Midbrain (tissue), 1 donor: ENCODE results near the gene ALOX12.

Experiments
- DNase-seq: peaks from one replicate; lab custom pipeline; 2025; lab: John Stamatoyannopoulos, UW

Gene ALOX12

DNA sequence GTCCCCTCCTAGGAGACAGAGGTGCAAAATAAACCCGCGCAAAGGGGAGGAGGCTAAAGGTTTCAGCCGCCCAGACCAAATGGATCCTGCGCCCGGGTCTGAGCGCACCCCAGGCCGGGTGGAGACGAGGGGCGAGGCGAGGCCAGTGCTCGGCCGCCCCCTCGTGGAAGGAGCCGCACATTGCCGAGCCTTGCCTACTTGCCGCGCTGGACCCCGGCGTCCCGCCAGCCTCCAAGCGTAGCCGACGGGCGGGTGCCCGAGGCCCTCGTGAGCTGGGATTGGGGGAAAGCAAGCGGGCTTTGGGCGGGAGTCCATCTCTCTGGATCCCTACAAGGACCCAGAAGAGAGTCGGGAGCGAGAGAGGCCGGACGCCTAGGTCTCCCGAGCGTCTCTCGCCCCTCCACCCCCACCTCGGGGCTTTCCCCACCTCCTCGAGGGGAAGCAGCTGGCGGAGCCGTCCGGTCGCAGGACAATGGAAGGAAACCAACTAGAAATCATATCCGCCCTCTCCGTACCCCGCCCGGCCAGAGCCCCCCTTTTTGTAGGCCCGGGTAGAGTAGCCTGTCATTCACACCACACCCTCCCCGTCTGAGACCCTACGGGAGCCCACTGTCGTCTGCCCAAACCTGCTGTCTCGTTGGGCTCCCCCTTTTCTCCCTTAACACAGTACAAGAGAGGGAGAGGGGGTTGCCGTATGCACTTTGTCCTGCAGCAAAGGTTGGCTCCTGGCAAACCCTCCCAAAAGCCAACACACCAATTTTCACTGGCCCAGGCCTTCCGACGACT lies 26.3 kb downstream of the ALOX12 start:
- peak; percentile 69 for DNase-seq

GRCh38 chr17:7022781-7023571 lies 27.1 kb downstream of the ALOX12 start, which contains the start of gene BCL6B:
TSS of gene BCL6B (plus strand) at chr17:7023050. CDS start at chr17:7023672, 622 bp downstream.
- DNase-seq, result no peak

DNA sequence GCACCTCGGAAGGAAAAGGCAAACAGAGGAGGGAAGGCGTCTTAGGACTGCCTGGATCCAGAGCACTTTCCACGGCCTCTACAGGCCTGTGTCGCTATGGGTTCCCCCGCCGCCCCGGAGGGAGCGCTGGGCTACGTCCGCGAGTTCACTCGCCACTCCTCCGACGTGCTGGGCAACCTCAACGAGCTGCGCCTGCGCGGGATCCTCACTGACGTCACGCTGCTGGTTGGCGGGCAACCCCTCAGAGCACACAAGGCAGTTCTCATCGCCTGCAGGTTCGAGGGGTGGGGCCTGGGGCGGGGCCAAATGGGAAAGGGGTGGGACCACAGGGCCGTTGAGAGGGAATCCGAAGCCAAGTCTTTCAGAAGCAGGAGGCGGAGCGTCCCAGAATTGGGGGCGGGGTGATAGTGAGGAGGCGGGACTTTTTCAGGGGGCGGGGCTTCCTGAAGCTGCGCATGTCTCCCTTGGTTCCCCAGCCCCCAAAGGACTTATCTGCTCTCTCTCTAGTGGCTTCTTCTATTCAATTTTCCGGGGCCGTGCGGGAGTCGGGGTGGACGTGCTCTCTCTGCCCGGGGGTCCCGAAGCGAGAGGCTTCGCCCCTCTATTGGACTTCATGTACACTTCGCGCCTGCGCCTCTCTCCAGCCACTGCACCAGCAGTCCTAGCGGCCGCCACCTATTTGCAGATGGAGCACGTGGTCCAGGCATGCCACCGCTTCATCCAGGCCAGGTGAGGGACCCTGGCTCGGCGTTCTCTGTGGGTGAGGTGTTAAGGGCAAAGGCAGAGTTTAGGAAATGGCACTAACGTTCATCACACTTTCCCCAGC lies 27.9 kb downstream of the ALOX12 start:
- DNase-seq, result peak; percentile 45

DNA sequence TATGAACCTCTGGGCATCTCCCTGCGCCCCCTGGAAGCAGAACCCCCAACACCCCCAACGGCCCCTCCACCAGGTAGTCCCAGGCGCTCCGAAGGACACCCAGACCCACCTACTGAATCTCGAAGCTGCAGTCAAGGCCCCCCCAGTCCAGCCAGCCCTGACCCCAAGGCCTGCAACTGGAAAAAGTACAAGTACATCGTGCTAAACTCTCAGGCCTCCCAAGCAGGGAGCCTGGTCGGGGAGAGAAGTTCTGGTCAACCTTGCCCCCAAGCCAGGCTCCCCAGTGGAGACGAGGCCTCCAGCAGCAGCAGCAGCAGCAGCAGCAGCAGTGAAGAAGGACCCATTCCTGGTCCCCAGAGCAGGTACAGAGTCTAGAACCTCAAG lies 28.5 kb downstream of the ALOX12 start:
- DNase-seq, result no peak

GRCh38 chr17:7025245-7025644 lies 29.4 kb downstream of the ALOX12 start:
- no peak for DNase-seq

DNA sequence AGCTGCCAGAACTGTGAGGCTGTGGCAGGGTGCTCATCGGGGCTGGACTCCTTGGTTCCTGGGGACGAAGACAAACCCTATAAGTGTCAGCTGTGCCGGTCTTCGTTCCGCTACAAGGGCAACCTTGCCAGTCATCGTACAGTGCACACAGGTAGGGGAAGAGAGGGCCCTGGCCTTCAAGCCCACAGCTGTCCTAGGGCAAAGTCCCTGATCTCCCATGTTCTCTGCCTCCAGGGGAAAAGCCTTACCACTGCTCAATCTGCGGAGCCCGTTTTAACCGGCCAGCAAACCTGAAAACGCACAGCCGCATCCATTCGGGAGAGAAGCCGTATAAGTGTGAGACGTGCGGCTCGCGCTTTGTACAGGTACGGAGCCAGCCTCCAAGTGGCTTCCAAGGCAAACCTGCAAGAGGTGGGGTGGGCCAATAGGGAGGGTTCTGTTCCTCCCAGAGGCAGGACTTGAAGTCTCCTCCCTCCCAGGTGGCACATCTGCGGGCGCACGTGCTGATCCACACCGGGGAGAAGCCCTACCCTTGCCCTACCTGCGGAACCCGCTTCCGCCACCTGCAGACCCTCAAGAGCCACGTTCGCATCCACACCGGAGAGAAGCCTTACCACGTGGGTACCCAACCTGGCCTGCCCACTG lies 30.7 kb downstream of the ALOX12 start:
- no peak for DNase-seq

- no peak for DNase-seq
These were observed 31.5 kb downstream of the ALOX12 start for GRCh38 chr17:7027335-7027734.

GRCh38 chr17:7029096-7029495 lies 33.2 kb downstream of the ALOX12 start:
- no peak for DNase-seq

GRCh38 chr17:7029659-7030058 lies 33.8 kb downstream of the ALOX12 start:
- no peak for DNase-seq

DNA sequence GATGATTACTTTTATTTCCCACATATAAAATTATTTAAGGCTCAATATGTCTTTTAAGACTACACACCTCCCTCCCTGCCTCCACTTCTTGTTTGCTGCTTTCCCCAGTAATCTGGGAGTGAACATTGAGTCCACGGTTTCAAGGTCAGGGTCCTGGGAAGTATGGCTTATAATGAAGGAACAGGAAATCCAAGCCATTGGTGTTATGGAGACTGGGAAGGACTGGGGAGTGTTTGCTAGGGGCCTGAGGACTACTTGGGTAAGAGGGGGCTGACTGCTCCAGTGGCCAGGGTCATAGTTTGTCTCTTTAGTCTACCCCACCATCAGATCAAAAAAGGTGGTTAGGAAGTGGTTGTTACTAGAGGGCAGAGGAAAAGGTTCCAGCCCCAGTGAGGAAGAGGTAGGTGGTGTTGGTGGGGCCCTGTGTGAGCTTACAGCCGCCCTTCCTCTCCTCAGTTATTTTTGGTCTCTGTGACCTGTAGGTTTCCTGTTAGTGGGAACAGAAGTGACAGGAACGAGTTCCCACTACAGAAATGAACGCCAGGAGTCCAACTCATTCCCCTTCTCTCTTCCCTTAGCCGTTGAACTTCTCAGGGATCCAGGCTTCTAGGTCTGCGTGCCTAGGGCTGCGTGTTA lies 39.2 kb downstream of the ALOX12 start:
- DNase-seq, result no peak

DNA sequence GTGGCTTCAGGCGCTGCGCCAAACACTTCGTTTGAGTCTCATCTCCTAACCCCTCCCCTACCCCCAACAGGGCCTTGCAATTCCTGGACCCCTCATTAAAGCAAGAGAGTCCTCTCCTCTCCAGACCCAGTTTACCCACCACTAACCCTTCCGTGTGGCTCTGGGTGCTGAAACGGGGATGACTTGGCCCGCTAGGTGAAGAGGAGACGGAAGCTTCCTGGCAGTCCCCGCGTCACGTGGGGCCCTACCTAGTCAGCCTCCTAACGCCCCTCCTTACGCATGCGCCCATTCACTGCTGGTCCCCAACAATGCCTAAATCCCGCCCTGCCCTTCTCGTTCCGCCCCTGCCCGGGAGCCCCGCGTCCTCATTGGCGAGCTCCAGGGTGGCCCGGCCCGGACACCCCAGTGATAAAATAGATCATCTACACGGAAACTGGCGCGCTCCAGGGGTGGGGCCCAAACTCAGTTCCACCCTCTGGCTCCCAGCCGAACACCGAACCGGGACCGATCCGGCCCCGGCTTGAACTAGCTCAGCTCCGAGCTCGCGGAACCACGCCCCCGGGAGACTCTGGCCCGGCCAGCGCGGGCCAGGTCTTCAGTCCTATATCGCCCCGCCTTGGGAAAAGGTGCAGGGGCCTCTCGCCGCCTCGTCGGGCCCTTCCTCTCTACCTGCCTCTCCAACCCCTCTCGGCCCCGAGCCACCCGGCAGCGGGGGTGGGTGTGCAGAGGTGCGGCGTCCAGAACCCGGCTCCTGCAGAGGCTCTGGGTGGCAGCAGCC lies 39.9 kb downstream of the ALOX12 start, which contains the start of gene SLC16A13:
SLC16A13 (plus strand) TSS at position 425 of the 778 bp plus-strand sequence. CDS start 368 bp downstream, outside the sequence.
- DNase-seq, result peak; percentile 88

GRCh38 chr17:7038025-7038862 lies 42.4 kb downstream of the ALOX12 start:
- DNase-seq, result no peak

DNA sequence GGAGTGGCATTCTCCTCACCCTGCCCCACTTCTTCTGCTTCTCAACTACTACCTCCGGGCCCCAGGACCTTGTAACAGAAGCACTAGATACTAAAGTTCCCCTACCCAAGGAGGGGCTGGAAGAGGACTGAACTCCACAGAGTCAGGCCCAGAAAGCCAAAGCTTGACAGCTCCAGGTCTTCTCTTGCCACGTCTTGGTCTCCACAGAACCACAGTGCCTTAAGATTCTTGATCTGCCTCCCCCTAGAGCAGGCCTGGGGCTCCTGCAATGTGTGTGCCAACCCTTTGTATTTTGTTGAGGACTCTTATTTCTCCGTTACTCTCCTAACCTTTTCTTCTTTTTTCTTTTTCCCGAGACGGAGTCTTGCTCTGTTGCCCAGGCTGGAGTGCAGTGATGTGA lies 44.0 kb downstream of the ALOX12 start:
- DNase-seq, result no peak

DNA sequence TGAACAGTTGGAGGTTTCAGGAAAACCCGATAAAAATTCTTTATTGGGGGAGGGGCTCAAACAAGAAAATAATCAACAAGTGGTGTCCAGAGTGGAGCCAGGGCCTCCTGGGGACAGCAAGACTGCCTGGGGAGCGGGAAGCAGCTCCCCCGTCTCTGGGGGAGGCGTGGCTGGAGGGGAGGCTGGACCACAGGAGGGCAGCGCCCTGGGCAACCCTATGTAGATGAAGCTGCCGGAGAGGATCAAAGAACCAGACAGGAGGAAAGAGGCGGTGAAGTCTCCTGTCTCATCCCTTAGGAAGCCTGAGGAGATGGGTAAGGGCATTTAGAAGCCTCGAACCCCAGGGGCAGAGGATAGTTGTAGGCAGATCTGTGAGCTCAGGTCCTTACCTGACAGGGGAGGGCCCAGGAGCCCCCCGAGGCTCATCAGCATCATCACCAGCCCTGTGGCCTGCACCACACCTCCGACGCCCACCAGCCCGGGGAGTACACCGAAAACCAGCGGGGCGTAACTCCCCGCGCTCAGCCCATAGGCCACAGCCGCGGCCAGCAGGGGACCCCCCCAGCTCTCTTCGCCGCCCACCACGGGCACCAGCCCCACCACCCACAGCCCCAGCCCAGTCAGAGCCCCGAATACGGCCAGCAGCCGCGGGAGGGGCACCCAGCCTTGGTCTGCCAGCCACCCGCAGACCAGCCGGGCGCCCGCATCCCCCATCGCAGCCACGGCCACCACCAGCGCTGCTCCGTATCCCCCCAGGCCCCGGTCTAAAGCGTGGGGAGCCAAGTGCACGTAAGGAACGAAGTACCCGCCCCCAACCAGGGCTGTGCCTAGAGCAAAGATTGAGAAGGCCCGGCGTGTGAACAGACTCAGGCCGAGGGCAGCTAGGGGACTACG lies 46.0 kb downstream of the ALOX12 start:
- no peak for DNase-seq

DNA sequence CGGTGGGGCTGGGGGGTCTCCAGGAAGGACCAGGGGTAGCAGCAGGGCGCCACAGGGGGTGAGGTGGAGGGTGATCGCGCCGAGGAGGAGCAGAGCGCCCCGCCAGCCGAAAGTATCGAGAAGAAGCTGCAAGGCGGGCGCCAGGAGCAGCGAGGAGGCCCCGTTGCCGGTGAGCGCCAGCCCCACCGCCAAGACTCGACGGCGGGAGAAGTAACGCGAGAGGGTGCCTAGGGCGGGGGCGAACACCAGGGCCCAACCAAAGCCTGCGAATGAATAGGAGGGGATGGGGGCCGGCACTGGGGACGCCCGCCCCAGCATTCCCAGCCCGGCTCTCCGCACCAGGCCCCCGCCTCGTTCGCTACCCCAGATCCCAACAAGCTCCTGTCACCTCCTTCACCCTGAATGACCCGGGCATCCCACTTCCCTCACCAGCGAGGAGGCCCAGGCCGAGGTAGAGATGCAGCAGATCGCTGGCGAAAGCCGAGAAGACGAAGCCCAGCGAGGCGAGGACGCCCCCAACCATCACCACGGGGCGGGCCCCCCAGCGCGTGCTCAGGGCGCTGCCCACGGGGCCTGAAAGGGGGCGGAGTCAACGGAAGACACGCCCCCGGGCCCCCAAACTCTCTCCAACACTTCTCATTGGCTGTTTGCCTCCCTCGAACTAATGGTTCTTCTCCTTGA lies 46.8 kb downstream of the ALOX12 start:
- no peak for DNase-seq

- DNase-seq, result no peak
These were observed 47.3 kb downstream of the ALOX12 start for GRCh38 chr17:7043182-7043496.

- no peak for DNase-seq
These were observed 47.8 kb downstream of the ALOX12 start, which contains the start of gene SLC16A11 for GRCh38 chr17:7043497-7044198. TSS of gene SLC16A11 (minus strand) at chr17:7044092. CDS start at chr17:7043513, 579 bp downstream.
